Memory B cell (primary cell): Measurements from ENCODE around the gene DDR2.

Experiments
- ATAC-seq: fragments of 150-1000 bp; cut with Tn5 transposase; 2 replicates; pipeline ENCODE4 v1.10.0; 2021; ENCODE audit warnings: low read depth, mild to moderate bottlenecking, moderate library complexity
- DNase-seq, 2 donors: peaks; one replicate each; pipeline ENCODE4 v3.0.0; 2022; ENCODE audit warnings: low spot score in 2 of 2
- H3K27ac Mint-ChIP-seq: one replicate; pipeline ENCODE4 v1.8.0; 2022; ENCODE audit warnings: mild to moderate bottlenecking, moderate library complexity, mixed read lengths
- H3K27me3 Mint-ChIP-seq: one replicate; pipeline ENCODE4 v1.8.0; 2022; ENCODE audit warnings: mixed read lengths
- H3K36me3 Mint-ChIP-seq: one replicate; pipeline ENCODE4 v1.8.0; 2022; ENCODE audit warnings: mild to moderate bottlenecking, mixed read lengths
- H3K4me1 Mint-ChIP-seq: one replicate; pipeline ENCODE4 v1.8.0; 2022; ENCODE audit warnings: mixed read lengths
- H3K4me3 Mint-ChIP-seq: one replicate; pipeline ENCODE4 v1.8.0; 2022; ENCODE audit warnings: mild to moderate bottlenecking, moderate library complexity, mixed read lengths
- H3K9me3 Mint-ChIP-seq: one replicate; pipeline ENCODE4 v1.8.0; 2022; ENCODE audit warnings: mixed read lengths

Gene DDR2

GRCh38 chr1:162706003-162706402 lies 73.7 kb downstream of the DDR2 start:
- Mint-ChIP-seq H3K27me3 (no peaks in the 10 kb centered on the region), H3K4me3 (no peak overlapping the region), H3K9me3 (no peaks in the 10 kb centered on the region), H3K4me1 (no peaks in the 10 kb centered on the region), H3K36me3 (no peaks in the 10 kb centered on the region), H3K27ac (no peak overlapping the region)
- ATAC-seq: no peak
- no peak for DNase-seq

GRCh38 chr1:162706606-162707005 lies 74.3 kb downstream of the DDR2 start:
- Mint-ChIP-seq H3K27ac (no peak overlapping the region), H3K9me3 (no peaks in the 10 kb centered on the region), H3K36me3 (no peaks in the 10 kb centered on the region), H3K27me3 (no peaks in the 10 kb centered on the region), H3K4me3 (no peak overlapping the region), H3K4me1 (no peaks in the 10 kb centered on the region)
- DNase-seq (no peak), ATAC-seq (no peak)

GRCh38 chr1:162708286-162708685 lies 76.0 kb downstream of the DDR2 start:
- Mint-ChIP-seq H3K27ac (no peak overlapping the region), H3K27me3 (no peaks in the 10 kb centered on the region)
- ATAC-seq: no peak

GRCh38 chr1:162709132-162709860 lies 77.0 kb downstream of the DDR2 start:
- Mint-ChIP-seq H3K27ac (no peak overlapping the region), H3K27me3 (no peaks in the 10 kb centered on the region), H3K36me3 (no peaks in the 10 kb centered on the region), H3K4me3 (no peak overlapping the region), H3K9me3 (no peaks in the 10 kb centered on the region), H3K4me1 (no peaks in the 10 kb centered on the region)
- ATAC-seq: no peak
- DNase-seq: no peak

More at GRCh38 chr1:162708286-162708685, 76.0 kb downstream of the DDR2 start:
- no peak for DNase-seq
- H3K4me1 Mint-ChIP-seq: no peaks in the 10 kb centered on the region
- H3K36me3 Mint-ChIP-seq: no peaks in the 10 kb centered on the region
- H3K4me3 Mint-ChIP-seq: no peak overlapping the region
- no peaks in the 10 kb centered on the region for H3K9me3 Mint-ChIP-seq

- Mint-ChIP-seq H3K4me3 (no peak overlapping the region), H3K36me3 (no peaks in the 10 kb centered on the region), H3K9me3 (no peaks in the 10 kb centered on the region), H3K27ac (no peak overlapping the region), H3K27me3 (no peaks in the 10 kb centered on the region), H3K4me1 (no peaks in the 10 kb centered on the region)
- ATAC-seq (no peak), DNase-seq (no peak)
Observed at GRCh38 chr1:162709870-162710269, 77.6 kb downstream of the DDR2 start.

- Mint-ChIP-seq H3K27me3 (peaks cover 1% of the 10 kb centered on the region), H3K36me3 (no peaks in the 10 kb centered on the region), H3K4me1 (no peaks in the 10 kb centered on the region), H3K27ac (no peak overlapping the region), H3K9me3 (no peaks in the 10 kb centered on the region), H3K4me3 (no peak overlapping the region)
- no peak for DNase-seq
- no peak for ATAC-seq
Observed at GRCh38 chr1:162710345-162710744, 78.1 kb downstream of the DDR2 start.

- ATAC-seq (no peak), DNase-seq (no peak)
- Mint-ChIP-seq H3K27ac (no peak overlapping the region), H3K4me1 (no peaks in the 10 kb centered on the region), H3K9me3 (no peaks in the 10 kb centered on the region), H3K4me3 (no peak overlapping the region), H3K36me3 (no peaks in the 10 kb centered on the region), H3K27me3 (peaks cover 1% of the 10 kb centered on the region)
Observed at GRCh38 chr1:162710780-162711465, 78.7 kb downstream of the DDR2 start.

GRCh38 chr1:162712317-162713029 lies 80.2 kb downstream of the DDR2 start:
- DNase-seq (no peak), ATAC-seq (no peak)
- Mint-ChIP-seq H3K27ac (no peak overlapping the region), H3K36me3 (no peaks in the 10 kb centered on the region), H3K9me3 (no peaks in the 10 kb centered on the region), H3K4me3 (no peak overlapping the region), H3K4me1 (no peaks in the 10 kb centered on the region), H3K27me3 (peaks cover 1% of the 10 kb centered on the region)

- H3K27ac Mint-ChIP-seq: no peak overlapping the region
- no peak for DNase-seq
- H3K36me3 Mint-ChIP-seq: no peaks in the 10 kb centered on the region
- H3K27me3 Mint-ChIP-seq: peaks cover 1% of the 10 kb centered on the region
- H3K9me3 Mint-ChIP-seq: no peaks in the 10 kb centered on the region
- H3K4me3 Mint-ChIP-seq: no peak overlapping the region
- no peaks in the 10 kb centered on the region for H3K4me1 Mint-ChIP-seq
- no peak for ATAC-seq
Observed at GRCh38 chr1:162716123-162716522, 83.9 kb downstream of the DDR2 start.

GRCh38 chr1:162716552-162716951 lies 84.3 kb downstream of the DDR2 start:
- H3K27ac Mint-ChIP-seq: no peak overlapping the region
- no peaks in the 10 kb centered on the region for H3K4me1 Mint-ChIP-seq
- DNase-seq (no peak), ATAC-seq (no peak)
- H3K27me3 Mint-ChIP-seq: peaks cover 1% of the 10 kb centered on the region
- no peak overlapping the region for H3K4me3 Mint-ChIP-seq
- H3K9me3 Mint-ChIP-seq: no peaks in the 10 kb centered on the region
- no peaks in the 10 kb centered on the region for H3K36me3 Mint-ChIP-seq

GRCh38 chr1:162717548-162718184 lies 85.4 kb downstream of the DDR2 start:
- ATAC-seq (no peak), DNase-seq (no peak)
- Mint-ChIP-seq H3K9me3 (no peaks in the 10 kb centered on the region), H3K4me1 (no peaks in the 10 kb centered on the region), H3K27ac (no peak overlapping the region), H3K4me3 (no peak overlapping the region), H3K36me3 (no peaks in the 10 kb centered on the region), H3K27me3 (peaks cover 1% of the 10 kb centered on the region)

GRCh38 chr1:162719678-162720077 lies 87.4 kb downstream of the DDR2 start:
- no peak overlapping the region for H3K27ac Mint-ChIP-seq
- H3K27me3 Mint-ChIP-seq: peaks cover 1% of the 10 kb centered on the region
- no peak for DNase-seq
- no peak for ATAC-seq
- no peaks in the 10 kb centered on the region for H3K9me3 Mint-ChIP-seq
- no peak overlapping the region for H3K4me3 Mint-ChIP-seq
- H3K4me1 Mint-ChIP-seq: no peaks in the 10 kb centered on the region
- no peaks in the 10 kb centered on the region for H3K36me3 Mint-ChIP-seq

GRCh38 chr1:162720996-162721395 lies 88.7 kb downstream of the DDR2 start:
- no peak overlapping the region for H3K27ac Mint-ChIP-seq
- H3K27me3 Mint-ChIP-seq: no peaks in the 10 kb centered on the region
- no peak for DNase-seq
- H3K9me3 Mint-ChIP-seq: no peaks in the 10 kb centered on the region
- ATAC-seq: no peak
- no peaks in the 10 kb centered on the region for H3K36me3 Mint-ChIP-seq
- no peak overlapping the region for H3K4me3 Mint-ChIP-seq
- H3K4me1 Mint-ChIP-seq: no peaks in the 10 kb centered on the region

- Mint-ChIP-seq H3K36me3 (no peaks in the 10 kb centered on the region), H3K27ac (no peak overlapping the region), H3K4me3 (no peak overlapping the region), H3K9me3 (no peaks in the 10 kb centered on the region), H3K4me1 (no peaks in the 10 kb centered on the region), H3K27me3 (no peaks in the 10 kb centered on the region)
- ATAC-seq (no peak), DNase-seq (no peak)
Observed at GRCh38 chr1:162721471-162721870, 89.2 kb downstream of the DDR2 start.
